HS-27A (cell line): ENCODE data around the gene BCAS1.

ENCODE experiments used
- DNase-seq: peaks from one replicate; pipeline ENCODE4 v3.0.0-alpha.2; 2012; ENCODE audit warnings: low read depth, missing footprints

The BCAS1 gene

DNA sequence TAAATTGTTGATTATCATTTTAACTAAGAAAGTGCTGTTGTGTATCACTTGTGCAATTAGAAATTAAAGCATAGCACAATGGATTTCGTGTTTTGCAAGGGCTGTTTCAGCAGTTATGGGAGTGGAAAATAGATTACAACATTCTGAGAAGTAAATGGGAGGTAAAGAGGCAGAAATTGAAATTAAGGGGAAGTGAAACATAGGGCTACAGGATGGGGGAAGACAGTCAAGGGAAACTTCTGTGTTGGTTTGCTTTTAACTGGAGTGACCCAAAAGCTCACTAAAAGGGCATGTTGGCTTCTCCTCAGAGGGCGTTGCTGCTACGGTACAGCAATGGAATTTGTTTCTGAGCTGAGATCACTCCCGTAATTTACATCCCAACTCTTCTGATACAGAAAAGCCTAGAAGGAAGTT lies 147.5 kb downstream of the BCAS1 start:
- DNase-seq = no peak

DNA sequence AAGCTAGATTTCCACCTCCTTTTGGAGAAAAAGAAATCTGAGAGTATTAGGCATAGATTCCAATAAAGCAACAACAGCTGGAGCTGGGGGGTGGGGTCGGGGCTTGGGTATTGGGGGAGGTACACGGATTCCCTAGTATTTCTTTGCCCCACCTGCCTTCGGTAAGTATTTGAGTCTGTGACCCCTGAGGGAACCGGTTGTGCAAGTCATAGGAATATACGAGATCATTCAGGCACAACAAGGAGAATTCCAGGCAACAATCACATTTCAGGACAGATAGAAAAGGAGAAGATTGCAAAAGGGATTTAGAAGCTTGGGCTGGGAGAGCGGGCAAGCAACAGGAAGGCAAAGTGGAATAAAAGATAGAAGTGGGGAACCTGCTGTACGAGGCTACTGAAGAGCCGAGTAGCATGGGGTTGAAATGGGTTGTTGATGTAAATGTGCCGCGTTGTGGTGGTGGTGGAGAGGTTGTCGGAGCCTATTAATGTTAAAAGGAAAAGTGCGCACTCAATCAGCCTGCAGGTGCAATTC lies 148.9 kb downstream of the BCAS1 start:
- no peak for DNase-seq

DNA sequence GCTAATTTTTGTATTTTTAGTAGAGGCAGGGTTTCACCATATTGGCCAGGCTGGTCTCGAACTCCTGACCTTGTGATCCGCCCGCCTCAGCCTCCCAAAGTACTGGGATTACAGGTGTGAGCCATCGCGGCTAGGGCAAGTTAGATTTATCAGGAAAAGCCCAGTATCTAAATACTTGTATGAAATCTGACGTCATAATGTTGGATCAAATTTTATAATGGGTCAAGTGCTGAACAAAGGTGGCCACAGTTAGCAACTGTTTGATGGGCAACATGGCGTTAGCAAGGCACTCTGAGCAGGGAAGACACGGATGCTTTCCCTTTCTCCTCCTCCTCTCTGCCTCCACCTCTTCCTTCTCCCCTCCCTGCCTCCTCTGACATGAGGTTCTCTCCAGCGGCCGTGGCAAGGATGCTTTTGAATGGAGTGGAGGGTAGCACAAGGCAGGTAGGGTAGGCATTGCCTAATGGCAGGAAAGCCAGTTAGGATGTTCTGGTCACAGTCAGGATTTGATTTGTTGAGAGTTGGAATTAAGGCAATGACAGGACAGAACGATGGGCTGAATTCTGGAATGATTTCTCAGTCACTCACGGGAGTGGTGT lies 149.6 kb downstream of the BCAS1 start:
- DNase-seq = no peak

DNA sequence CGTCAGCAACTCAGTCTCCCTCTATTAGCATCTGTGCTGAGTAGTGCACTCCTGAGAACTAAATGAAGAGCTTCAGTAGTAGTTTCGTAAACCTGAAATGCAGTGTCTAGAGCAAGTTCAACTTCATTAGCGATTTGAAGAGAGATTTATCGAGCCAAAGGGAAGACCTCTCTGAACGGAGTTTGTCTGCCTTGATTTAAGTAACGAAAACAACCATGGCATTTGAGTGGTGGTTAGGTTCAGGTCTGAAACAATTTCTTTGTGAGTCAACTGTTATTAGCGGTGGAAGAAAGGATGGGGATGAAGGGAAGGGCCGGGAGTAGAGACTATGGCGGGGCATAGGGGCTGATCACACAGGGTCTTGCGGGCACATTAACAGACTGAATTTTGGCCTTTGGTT lies 150.5 kb downstream of the BCAS1 start:
- DNase-seq = no peak

DNA sequence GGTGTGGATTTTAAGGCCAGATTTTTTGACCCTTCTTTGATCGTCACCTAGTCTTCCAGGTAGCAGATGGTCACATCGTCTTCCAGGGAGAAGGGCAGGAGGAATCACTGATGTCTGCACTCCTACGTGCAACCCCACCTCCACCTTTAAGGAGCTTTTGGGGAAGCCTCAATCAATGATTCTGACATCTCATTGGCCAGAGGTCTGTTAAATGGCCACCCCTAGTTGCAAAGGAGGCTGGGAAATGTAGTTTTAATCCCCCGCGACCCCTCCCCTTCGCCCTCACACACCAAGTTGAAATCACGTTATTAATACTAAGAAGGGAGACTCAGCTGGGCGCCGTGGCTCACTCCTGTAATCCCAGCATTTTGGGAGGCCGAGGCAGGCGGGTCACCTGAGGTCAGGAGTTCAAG lies 151.4 kb downstream of the BCAS1 start:
- DNase-seq = no peak

DNA sequence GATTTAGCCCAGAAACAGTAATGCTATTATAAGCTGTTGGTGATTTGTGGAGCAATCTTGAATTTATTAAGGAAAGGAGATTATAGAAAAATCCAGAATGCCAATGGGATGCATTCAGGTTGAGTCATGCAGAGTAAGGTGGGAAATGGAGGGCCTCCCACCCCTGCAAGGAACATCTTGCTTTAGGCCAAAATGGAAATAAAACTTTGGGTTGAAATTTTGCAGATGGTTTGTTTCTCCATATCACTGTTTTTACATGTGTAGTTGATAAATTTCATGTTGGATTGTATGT lies 152.4 kb downstream of the BCAS1 start:
- DNase-seq = no peak

DNA sequence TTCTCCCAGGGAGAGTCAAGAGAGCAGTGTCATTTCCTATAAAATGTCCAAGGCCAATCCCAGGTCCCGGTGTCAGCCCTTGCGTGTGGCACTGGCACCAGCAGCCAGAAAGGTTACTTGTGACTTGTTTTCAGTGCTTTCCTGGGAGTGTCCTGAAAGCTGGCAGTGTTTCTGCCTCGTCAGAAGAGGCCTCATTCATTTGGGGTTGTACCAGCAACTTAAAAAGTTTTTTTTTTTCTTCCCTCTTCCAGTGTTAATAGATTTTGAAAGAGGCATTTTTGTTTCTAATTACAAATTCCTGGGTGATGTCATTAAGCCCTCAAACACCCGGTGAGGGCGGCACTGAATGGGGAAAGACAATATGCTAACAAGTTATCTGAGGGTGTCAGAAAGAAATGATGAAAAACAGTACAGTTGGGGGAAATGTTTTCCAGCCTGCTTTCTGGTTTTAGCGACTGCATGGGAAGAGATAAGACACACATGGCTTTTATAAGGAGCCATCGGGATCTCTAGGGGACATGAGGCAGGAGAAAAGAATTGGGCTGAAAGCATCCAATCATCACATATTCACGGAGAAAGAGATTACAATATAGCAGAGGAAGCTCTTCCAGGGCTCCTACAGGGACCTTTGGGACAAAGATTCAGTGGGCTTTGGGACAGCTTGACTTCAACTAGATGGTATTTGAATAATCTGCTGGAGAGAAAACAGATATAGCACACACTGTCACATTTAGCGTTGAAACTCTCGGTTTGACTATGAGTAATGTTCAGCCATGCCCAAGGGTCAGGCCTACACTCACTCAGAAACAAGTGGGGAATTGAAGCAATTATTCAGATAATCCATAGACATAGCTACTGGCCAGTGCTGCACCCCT lies 153.0 kb downstream of the BCAS1 start:
- no peak for DNase-seq

DNA sequence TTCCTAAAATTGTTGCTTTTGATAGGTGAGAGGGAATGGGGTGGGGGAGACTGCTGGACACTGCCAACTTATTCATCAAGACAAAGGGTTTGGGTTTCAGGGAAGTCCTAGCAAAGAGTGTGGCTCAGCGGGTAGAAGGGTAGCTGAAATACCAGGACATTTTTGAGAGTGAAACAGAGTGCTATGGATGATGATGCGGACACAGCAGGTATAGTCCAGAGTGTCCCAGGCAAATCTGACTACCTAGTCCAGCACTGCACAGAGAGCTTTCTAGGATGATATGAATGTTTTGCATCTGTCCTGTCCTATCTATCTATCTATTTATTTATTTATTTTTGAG lies 154.3 kb downstream of the BCAS1 start:
- no peak for DNase-seq

DNA sequence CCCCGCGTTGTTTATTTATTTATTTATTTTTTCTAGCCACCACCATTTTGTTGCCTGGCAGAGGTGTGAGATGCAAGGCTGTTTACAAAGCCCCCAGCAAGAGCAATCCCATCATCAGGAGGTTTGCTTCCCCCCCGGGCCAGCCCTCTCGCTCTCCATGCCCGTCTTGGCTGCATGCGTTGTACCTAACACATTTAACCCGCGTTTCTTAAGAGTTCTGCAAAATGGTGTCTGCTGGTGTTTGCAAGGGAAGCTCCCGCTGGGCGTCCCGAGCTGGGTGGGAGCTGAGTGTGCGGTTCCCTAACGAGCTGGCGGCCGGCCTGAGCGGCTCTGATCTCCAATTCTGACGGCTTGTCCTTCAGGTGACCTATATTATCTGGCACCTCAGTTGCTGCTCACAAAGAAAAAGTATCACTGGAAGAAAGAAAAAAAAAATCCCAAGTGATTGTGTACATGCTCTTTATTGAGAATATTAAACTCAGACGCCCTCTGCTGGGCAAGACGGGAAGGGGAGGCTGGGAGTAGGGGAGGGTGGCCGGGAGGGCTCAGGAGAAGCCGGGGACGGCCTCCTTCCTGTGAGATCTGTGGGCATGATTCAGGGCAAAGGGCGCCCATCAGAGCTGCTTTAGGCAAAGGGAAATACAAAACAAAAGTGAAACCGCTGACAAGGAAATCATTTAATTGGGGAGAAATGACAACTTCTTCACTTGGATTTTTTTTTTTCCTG lies 154.8 kb downstream of the BCAS1 start:
- peak; percentile 97 for DNase-seq

DNA sequence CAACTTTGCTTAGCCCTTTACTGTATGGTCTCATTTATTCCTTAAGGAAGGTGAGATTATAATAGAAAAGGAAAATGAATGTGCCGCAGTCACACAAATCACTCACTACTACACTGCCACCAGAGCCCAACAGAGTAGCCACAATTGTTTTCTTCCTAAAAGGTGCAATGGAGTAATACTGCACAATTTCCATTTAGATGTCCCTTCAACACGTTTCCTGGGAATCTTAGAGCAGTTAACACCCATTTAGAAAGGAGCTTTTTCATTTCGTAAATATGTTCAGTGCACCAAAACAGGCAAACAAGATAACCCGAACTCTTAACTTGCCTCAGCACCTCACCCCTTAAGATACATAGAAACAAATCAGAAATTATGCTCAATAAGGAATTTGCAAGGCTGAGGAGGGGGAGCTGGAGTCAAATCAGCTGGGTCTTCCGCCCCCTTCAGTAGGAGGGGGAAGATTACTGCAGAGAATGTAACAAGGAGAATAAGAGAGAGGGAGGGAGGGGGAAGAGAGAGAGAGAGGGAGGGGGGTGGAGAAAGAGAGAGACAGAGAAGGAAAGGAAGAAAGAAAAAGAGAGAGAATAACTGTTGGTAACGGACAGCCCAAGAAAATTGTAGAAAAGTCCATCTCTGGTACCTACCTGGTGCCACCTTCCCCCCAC lies 155.5 kb downstream of the BCAS1 start:
- DNase-seq = no peak

DNA sequence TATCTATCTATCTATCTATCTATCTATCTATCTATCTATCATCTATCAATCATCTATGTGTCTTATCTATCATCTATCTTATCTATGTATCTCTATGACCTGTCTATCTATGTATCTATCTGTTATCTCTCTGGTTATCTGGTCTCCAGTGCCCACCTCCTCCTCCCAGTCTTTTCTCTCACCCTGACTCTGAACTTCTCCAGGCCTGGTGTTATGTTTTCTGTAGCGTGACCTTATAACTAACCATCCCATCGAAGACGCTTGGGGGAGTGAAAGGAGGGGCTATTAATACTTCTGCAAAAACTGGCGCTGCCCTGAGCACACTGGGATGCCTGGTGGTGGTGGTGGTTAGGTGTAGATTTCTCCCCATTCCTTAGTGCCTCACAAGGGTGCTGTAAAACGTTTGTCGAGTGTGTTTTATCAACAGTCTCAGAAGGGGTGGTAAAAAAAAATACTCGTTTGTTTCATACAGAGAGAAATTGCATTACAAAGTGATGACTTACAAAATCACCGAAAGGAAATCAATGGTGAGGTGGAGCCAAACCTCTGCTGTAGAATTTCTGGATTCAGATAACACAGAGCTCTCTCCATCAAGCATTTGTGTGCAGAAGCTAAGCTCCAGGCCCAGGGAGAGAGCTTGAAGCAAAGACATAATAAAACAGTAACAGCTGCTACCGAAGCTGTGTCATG lies 156.2 kb downstream of the BCAS1 start:
- no peak for DNase-seq

DNA sequence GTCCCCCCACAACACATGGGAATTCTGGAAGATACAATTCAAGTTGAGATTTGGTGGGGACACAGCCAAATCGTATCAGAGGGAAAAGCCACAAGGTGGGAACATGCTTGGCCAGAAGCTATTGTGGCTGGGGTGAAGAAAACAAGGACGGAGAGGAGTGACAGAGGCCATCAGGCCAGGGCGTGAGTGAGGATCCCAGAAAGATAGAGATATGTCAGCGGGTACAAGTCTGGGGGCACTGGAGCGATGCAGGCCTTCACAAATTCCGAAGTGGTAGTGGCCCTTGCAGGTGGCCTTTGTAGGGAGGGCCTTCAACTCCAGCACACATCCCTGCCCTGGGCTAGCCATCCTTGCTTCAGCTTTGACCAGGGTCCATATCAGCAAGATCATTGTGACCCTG lies 159.1 kb downstream of the BCAS1 start:
- no peak for DNase-seq

DNA sequence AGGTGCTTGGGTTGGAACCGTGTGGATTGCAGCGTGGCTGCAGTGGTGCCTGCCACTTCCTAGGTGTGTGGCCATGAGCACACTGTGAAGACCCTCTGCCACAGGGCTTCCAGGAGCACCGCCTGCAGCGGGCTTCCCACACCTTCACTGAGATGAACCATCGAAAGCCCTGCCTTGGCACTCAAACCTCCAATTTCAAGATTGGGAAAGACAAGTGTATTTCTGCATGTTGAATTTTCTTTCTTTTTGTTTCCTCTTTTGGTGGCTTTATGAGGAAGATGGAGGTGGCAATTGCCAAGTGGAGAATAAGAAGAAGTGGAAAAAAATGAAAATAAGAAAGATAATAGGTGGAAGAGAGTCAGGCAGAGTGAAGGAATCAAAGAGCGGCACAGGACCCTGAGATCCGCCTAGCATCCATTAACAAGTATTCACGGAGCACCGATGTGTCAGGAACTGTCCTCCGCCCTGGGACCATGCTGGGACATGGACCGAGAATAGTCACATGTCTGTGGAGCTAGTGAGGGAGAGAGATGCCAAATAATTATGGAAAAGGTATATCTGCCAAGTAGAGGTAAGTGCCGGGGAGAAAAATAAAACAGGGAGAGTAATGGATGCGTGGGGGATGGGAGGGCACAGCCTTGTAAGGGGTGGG lies 159.9 kb downstream of the BCAS1 start:
- DNase-seq = no peak

DNA sequence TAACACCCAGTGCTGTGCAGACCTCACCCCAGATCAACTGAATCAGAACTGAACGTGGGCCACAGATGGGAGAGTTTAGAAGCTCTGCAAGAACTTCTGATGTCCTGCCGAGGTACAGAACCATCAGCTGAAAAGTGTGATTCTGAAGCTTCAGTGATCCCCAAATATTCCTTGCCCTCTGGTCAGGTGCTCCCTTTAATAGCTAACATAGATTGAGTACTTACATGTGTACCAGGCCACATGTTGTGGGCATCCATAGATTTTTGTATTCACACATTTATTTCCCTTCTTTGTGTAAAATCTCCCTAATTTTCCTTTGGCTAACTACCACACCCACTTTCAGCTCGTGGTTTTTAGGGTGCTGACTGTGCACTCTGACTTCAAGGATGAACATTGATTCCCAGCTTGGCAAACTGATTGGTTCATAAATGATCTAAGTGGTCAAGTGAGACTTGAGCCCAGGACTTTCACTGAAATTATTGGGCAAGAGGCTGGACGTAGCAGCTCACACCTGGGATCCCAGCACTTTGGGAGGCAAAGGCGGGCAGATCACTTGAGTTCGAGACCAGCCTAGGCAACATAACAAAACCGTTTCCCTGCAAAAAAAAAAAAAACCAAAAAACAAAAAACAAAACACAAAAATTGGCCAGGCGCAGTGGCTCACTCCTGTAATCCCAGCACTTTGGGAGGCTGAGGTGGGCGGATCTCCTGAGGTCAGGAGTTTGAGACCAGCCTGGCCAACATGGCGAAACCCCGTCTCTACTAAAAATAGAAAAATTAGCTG lies 162.2 kb downstream of the BCAS1 start:
- no peak for DNase-seq

DNA sequence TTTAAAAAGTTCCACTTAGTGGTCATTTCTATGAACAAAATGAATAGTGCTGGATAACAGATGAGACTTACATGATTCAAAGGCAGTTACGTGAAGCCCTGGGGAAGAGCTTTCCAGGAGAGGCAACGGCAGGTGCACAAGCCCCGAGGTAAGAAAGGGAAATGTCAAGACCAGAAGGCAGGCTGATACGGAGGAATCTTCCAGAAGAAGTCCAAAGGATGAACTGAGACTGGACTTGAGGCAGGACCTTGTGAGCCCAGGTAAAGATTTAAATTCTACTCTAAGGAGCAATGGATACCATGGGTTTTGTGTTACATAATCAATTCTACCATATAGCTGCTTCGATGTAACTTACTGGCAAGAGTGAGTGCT lies 164.6 kb downstream of the BCAS1 start:
- no peak for DNase-seq

DNA sequence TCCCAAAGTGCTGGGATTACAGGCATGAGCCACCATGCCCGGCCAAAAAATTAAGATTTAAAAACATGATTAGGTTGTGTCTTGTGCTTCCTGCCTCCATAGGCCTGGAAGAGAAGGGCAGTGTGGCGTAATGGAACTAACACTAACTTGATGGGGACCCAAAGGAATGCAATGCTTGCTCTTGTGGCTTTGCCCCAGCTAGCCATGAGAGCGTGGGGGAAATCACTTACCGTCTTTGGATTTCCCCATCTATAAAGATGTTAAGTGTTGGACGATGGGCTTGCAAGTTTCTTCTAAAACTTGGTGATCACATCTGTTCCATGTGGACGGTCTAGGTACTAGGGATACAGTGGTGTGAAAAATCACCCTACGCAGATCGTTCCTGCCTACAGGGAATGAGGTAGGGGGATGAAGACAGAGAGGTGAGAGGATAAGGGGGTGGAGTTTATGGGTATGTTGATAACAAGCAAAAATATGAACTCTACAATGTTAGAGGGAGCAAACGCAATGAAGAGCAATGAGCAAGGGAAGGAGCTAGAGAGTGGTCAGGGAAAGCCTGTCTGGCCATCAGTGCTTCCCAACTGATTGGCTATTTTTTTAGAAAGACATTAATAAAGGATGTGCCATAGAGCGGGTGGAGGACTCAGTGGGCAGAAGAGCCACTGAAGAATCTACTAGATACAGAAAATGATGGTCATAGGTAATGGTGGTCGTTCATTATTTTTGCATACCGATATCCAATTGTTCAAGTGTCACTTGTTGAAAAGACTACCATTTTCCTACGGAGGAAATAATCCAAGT lies 165.2 kb downstream of the BCAS1 start:
- no peak for DNase-seq

DNA sequence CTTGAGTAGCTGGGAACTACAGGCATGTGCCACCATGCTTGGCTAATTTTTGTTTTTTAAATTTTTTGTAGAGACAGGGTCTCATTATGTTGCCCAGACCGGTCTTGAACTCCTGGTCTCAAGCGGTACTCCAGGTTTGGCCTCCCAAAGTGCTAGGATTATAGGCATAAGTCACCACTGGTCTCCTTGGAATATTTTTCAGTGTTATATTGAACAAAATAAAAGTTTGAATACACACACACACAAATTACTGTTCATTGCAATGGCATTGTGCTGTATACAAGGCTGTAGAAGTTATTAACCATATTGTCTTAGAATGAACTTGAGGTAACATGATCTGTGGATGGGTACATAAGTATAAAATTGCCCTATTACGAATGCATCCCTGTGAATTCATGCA lies 166.1 kb downstream of the BCAS1 start:
- DNase-seq = no peak

DNA sequence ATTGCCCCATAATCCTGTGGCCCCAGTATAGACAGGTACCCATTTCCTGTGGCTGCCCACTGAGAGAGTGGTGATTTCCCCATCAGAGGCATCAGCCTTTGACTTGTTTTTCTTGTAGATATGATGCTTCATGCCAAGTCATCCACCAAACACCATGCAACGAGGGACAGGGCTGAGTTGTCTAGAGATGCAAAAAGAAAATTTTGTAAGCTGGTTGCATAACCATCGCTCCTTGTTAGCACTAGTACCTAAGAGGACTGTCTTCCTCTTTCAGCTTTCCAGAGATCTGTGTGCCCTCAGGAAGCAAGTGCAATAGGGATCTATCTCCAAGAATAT lies 166.8 kb downstream of the BCAS1 start:
- no peak for DNase-seq

DNA sequence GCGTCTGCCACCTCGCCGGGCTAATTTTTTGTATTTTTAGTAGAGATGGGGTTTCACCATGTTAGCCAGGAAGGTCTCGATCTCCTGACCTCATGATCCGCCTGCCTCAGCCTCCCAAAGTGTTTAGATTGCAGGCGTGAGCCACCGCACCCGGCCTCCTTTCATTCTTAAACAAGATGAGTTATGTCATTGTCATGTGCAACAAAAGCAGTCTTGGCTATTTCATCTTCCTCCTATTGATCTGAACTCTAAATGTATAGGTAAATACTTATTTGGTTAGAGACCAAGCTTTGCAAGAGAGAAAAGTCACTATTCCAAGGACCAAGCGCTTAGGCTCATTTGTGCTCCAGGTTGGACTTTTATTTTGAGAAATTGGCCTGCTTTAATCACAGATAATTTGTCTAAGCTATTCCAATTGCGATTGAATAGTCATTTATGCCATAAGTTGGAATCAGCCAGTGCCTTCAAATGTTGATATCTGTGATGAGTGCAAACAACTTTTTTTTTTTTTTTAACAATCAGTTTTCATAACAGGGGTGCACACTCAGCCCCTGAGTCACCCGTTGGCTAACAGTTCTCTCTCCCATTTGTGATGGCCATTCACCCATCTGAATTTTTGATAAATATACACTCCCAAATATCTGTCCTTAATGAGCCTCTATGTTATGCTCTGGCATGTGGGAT lies 167.3 kb downstream of the BCAS1 start:
- no peak for DNase-seq
